WTC11 (cell line): ENCODE measurements around the gene LGALS16. TPM values are rescaled to one million over a fixed set of nuclear protein-coding genes. Genes with fewer than 3 reads are reported as not detected.

Experiments used
- ATAC-seq: fragments of 200-7000 bp; cut with Tn5 transposase; 2 replicates; pipeline ENCODE4 v1.10.0; 2021; ENCODE audit warnings: mild to moderate bottlenecking, moderate library complexity
- CTCF ChIA-PET: fragments of 300-600 bp; sonication (Branson Sonifier 250); formaldehyde crosslinking; loops from one replicate; lab custom pipeline; 2021; ENCODE audit warnings: antibody characterized with exemption; lab: Charles Lee
- POLR2A ChIA-PET: fragments of 350-600 bp; sonication (Branson Sonifier 250); formaldehyde crosslinking; loops from one replicate; lab custom pipeline; 2021; ENCODE audit warnings: antibody characterized with exemption; lab: Charles Lee
- DNase-seq: peaks from one replicate; pipeline ENCODE4 v3.0.0; 2021; ENCODE audit warnings: low spot score
- H3K27ac Mint-ChIP-seq: 2 replicates; pipeline ENCODE4 v1.8.0; 2021; ENCODE audit warnings: mixed read lengths
- H3K27me3 Mint-ChIP-seq: 2 replicates; pipeline ENCODE4 v1.8.0; 2021; ENCODE audit warnings: low read depth, mild to moderate bottlenecking, moderate library complexity, mixed read lengths
- H3K36me3 Mint-ChIP-seq: 2 replicates; pipeline ENCODE4 v1.8.0; 2021; ENCODE audit warnings: mixed read lengths
- H3K4me1 Mint-ChIP-seq: 2 replicates; pipeline ENCODE4 v1.8.0; 2022; ENCODE audit warnings: mixed read lengths
- H3K4me3 Mint-ChIP-seq: 2 replicates; pipeline ENCODE4 v1.8.0; 2021; ENCODE audit warnings: mild to moderate bottlenecking, moderate library complexity, mixed read lengths
- H3K9me3 Mint-ChIP-seq: 2 replicates; pipeline ENCODE4 v1.8.0; 2021; ENCODE audit warnings: mixed read lengths
- CREM ChIP-seq: sonication (generic); formaldehyde crosslinking; IDR thresholded peaks from 2 replicates; pipeline ENCODE4 v1.8.1; 2022; ENCODE audit warnings: mild to moderate bottlenecking, missing genetic modification reagents, moderate library complexity
- FOXJ3 ChIP-seq: sonication (generic); formaldehyde crosslinking; IDR thresholded peaks from 2 replicates; pipeline ENCODE4 v1.9.0; 2021; ENCODE audit warnings: missing genetic modification reagents, mild to moderate bottlenecking, borderline replicate concordance
- FOXK1 ChIP-seq: sonication (generic); formaldehyde crosslinking; IDR thresholded peaks from 2 replicates; pipeline ENCODE4 v1.8.0; 2022; ENCODE audit warnings: mild to moderate bottlenecking, moderate library complexity, missing genetic modification reagents
- NR1H2 ChIP-seq: sonication (generic); formaldehyde crosslinking; IDR thresholded peaks from 2 replicates; pipeline ENCODE4 v1.9.0; 2021; ENCODE audit warnings: mild to moderate bottlenecking, moderate library complexity, missing genetic modification reagents
- NR3C1 ChIP-seq: sonication (generic); formaldehyde crosslinking; conservative IDR thresholded peaks from 2 replicates; pipeline ENCODE4 v1.8.1; 2023; ENCODE audit warnings: low read depth, mild to moderate bottlenecking, missing genetic modification reagents
- PRRX2 ChIP-seq: fragments of 250-450 bp; sonication (Bioruptor Pico); IDR thresholded peaks from 2 replicates; pipeline ENCODE4 v1.8.0; 2021; ENCODE audit warnings: mild to moderate bottlenecking
- SOX15 ChIP-seq: fragments of 250-450 bp; sonication (Bioruptor Pico); IDR thresholded peaks from 2 replicates; pipeline ENCODE4 v1.9.0; 2021; ENCODE audit warnings: mild to moderate bottlenecking
- TCF7 ChIP-seq: sonication (generic); formaldehyde crosslinking; IDR thresholded peaks from 2 replicates; pipeline ENCODE4 v1.8.0; 2022; ENCODE audit warnings: mild to moderate bottlenecking, low read depth, missing genetic modification reagents, moderate library complexity
- ZNF121 ChIP-seq: sonication (generic); formaldehyde crosslinking; IDR thresholded peaks from 2 replicates; pipeline ENCODE4 v1.8.0; 2023; ENCODE audit warnings: missing genetic modification reagents
- total RNA-seq: library from RNA; stranded (reverse); gene quantifications from 3 replicates; pipeline ENCODE4 v1.2.3, GENCODE V29; 2021
- TF ChIP-seq, protein P1 (sequence below): fragments of 250-450 bp; sonication (Bioruptor Pico); IDR thresholded peaks from 2 replicates; pipeline ENCODE4 v1.8.0; 2021; ENCODE audit warnings: mild to moderate bottlenecking
- TF ChIP-seq, protein P2 (sequence below): sonication (generic); formaldehyde crosslinking; IDR thresholded peaks from 2 replicates; pipeline ENCODE4 v1.8.1; 2023; ENCODE audit warnings: mild to moderate bottlenecking, missing genetic modification reagents
- TF ChIP-seq, protein P3 (sequence below): sonication (generic); formaldehyde crosslinking; IDR thresholded peaks from 2 replicates; pipeline ENCODE4 v1.8.1; 2023; ENCODE audit warnings: mild to moderate bottlenecking, missing genetic modification reagents, borderline replicate concordance
- TF ChIP-seq, protein P4 (sequence below): sonication (generic); formaldehyde crosslinking; IDR thresholded peaks from 2 replicates; pipeline ENCODE4 v1.8.1; 2023; ENCODE audit warnings: mild to moderate bottlenecking, missing genetic modification reagents, moderate library complexity
- TF ChIP-seq, protein P5 (sequence below): sonication (generic); formaldehyde crosslinking; IDR thresholded peaks from 2 replicates; pipeline ENCODE4 v1.8.1; 2023; ENCODE audit warnings: mild to moderate bottlenecking, missing genetic modification reagents, moderate library complexity
- TF ChIP-seq, protein P6 (sequence below): fragments of 250-450 bp; sonication (Bioruptor Pico); conservative IDR thresholded peaks from 2 replicates; pipeline ENCODE4 v1.9.0; 2021; ENCODE audit warnings: mild to moderate bottlenecking
- TF ChIP-seq, protein P7 (sequence below): sonication (generic); formaldehyde crosslinking; IDR thresholded peaks from 2 replicates; pipeline ENCODE4 v1.8.1; 2022; ENCODE audit warnings: missing genetic modification reagents, borderline replicate concordance

The LGALS16 gene
- total RNA-seq, 1 experiment from 2014 or later, result not detected

DNA sequence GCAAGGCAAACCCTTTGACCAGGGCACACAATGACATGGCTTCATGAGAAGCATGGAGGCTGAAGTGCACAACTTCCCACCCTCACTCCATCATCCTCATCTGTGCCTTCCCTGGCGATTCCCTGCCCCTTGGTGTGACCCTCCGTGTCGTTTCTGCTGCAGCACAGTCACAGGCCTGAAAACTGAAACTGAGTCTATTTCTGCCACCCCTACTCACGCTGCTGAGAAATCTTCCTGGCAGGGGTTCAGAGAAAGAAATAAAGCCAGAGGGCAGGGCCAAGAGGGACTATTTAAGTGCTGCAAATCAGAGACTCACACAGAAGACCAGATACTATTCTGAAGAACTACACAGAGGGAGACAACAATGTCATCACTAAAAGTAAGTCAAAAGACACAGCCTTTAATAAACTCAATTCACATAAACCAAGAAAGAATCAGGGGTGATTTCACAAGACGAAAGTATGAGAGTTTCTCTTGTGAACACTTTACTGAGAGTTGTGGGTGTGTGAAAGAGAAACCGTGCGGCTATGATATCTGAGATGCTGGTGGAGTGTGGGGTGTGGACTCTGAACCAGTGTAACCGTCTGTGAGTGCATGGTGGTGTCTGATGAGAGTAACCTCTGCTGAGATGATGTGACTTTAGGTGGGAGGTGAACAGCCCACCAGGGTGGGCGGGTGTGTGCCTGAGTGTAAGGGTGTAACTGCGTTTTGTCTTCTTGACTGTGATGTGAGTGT is 23.5 kb downstream of the LGALS16 start:
- POLR2A ChIA-PET, result no interaction called here
- Mint-ChIP-seq H3K27ac (no peak overlapping the region), H3K9me3 (no peaks in the 10 kb centered on the region)

DNA sequence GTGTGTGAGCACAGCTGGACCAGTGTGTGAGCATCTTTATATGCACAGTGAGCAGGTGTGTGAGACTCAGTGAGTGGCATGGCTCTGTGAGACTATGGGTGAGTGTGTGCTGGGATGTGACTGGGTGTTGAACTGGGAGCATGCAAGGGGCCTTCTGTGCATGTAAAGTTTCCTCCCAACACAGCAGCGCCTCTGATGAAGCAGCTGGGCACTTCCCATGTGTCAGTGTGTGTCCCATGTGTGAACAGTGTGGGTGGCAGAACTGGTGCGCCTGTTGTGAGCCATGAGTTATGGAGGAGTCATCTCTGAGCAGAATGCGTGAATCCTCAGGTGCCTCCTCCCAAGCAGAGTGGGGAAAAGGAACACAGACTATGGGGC is 24.1 kb downstream of the LGALS16 start:
- ChIA-PET CTCF (no interaction called here), POLR2A (no interaction called here)
- Mint-ChIP-seq H3K36me3 (no peaks in the 10 kb centered on the region), H3K9me3 (no peaks in the 10 kb centered on the region), H3K27ac (no peak overlapping the region), H3K4me1 (no peaks in the 10 kb centered on the region), H3K4me3 (no peak overlapping the region), H3K27me3 (peaks cover 14% of the 10 kb centered on the region; the same call in 1 of the 2 replicates)
- DNase-seq, result no peak
- ATAC-seq, result no peak
- TF ChIP-seq, protein P1, sequence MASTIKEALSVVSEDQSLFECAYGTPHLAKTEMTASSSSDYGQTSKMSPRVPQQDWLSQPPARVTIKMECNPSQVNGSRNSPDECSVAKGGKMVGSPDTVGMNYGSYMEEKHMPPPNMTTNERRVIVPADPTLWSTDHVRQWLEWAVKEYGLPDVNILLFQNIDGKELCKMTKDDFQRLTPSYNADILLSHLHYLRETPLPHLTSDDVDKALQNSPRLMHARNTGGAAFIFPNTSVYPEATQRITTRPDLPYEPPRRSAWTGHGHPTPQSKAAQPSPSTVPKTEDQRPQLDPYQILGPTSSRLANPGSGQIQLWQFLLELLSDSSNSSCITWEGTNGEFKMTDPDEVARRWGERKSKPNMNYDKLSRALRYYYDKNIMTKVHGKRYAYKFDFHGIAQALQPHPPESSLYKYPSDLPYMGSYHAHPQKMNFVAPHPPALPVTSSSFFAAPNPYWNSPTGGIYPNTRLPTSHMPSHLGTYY, result no peak
- no peak for TF ChIP-seq PRRX2
- TF ChIP-seq NR1H2 (CRISPR knock-in tag), result no peak
- TF ChIP-seq, protein P2, sequence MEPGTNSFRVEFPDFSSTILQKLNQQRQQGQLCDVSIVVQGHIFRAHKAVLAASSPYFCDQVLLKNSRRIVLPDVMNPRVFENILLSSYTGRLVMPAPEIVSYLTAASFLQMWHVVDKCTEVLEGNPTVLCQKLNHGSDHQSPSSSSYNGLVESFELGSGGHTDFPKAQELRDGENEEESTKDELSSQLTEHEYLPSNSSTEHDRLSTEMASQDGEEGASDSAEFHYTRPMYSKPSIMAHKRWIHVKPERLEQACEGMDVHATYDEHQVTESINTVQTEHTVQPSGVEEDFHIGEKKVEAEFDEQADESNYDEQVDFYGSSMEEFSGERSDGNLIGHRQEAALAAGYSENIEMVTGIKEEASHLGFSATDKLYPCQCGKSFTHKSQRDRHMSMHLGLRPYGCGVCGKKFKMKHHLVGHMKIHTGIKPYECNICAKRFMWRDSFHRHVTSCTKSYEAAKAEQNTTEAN, result no peak
- TF ChIP-seq, protein P3, sequence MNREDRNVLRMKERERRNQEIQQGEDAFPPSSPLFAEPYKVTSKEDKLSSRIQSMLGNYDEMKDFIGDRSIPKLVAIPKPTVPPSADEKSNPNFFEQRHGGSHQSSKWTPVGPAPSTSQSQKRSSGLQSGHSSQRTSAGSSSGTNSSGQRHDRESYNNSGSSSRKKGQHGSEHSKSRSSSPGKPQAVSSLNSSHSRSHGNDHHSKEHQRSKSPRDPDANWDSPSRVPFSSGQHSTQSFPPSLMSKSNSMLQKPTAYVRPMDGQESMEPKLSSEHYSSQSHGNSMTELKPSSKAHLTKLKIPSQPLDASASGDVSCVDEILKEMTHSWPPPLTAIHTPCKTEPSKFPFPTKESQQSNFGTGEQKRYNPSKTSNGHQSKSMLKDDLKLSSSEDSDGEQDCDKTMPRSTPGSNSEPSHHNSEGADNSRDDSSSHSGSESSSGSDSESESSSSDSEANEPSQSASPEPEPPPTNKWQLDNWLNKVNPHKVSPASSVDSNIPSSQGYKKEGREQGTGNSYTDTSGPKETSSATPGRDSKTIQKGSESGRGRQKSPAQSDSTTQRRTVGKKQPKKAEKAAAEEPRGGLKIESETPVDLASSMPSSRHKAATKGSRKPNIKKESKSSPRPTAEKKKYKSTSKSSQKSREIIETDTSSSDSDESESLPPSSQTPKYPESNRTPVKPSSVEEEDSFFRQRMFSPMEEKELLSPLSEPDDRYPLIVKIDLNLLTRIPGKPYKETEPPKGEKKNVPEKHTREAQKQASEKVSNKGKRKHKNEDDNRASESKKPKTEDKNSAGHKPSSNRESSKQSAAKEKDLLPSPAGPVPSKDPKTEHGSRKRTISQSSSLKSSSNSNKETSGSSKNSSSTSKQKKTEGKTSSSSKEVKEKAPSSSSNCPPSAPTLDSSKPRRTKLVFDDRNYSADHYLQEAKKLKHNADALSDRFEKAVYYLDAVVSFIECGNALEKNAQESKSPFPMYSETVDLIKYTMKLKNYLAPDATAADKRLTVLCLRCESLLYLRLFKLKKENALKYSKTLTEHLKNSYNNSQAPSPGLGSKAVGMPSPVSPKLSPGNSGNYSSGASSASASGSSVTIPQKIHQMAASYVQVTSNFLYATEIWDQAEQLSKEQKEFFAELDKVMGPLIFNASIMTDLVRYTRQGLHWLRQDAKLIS (CRISPR knock-in tag), result no peak
- no peak for TF ChIP-seq FOXJ3
- no peak for TF ChIP-seq FOXK1
- TF ChIP-seq, all 79 proteins: peak for 0

More for the DNA sequence above, 23.5 kb downstream of the LGALS16 start:
- CTCF ChIA-PET, result interaction anchor here (1.0 to 2.7 kb wide), 2 partner anchors 114 to 127 kb away, joined by 3 to 6 read pairs; no protein-coding TSS in a partner anchor
- Mint-ChIP-seq H3K36me3 (no peaks in the 10 kb centered on the region), H3K4me3 (no peak overlapping the region), H3K4me1 (no peaks in the 10 kb centered on the region)
- no peak for DNase-seq
- TF ChIP-seq TCF7, result no peak
- TF ChIP-seq, protein P4, sequence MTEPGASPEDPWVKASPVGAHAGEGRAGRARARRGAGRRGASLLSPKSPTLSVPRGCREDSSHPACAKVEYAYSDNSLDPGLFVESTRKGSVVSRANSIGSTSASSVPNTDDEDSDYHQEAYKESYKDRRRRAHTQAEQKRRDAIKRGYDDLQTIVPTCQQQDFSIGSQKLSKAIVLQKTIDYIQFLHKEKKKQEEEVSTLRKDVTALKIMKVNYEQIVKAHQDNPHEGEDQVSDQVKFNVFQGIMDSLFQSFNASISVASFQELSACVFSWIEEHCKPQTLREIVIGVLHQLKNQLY (CRISPR knock-in tag), result no peak
- TF ChIP-seq, protein P5, sequence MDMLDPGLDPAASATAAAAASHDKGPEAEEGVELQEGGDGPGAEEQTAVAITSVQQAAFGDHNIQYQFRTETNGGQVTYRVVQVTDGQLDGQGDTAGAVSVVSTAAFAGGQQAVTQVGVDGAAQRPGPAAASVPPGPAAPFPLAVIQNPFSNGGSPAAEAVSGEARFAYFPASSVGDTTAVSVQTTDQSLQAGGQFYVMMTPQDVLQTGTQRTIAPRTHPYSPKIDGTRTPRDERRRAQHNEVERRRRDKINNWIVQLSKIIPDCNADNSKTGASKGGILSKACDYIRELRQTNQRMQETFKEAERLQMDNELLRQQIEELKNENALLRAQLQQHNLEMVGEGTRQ (CRISPR knock-in tag), result no peak
- no peak for TF ChIP-seq NR3C1 (CRISPR knock-in tag)
- TF ChIP-seq, protein P6, sequence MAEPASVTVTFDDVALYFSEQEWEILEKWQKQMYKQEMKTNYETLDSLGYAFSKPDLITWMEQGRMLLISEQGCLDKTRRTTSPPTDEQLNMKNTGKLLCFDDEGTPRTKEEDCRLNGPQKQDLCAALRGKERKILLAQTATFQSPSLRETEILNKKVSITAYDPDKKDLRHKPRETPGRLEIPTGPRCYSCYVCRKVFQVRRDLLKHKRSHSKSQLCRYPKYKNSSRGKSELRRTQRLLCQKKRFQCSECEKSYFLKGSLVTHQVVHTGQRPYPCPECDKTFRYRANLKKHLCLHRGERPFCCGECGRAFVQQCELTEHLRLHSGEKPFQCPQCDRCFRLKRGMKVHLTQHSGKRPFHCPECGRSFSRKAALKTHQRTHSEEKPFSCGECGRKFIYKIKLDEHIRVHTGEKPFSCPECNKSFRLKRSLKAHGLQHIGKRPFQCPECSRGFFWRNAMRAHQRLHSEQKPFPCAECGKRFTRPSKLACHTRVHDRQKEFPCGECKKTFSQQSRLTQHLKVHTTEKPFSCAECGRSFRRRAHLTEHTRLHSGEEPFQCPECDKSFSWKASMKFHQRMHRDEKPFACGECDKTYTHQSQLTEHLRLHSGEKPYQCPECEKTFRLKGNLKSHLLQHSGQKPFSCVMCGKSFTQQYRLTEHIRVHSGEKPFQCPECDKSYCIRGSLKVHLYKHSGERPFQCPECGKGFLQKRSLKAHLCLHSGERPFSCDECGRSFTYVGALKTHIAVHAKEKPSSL (CRISPR knock-in tag), result no peak
- TF ChIP-seq SOX15 (CRISPR knock-in tag), result no peak
- no peak for TF ChIP-seq ZNF121 (CRISPR knock-in tag)
- TF ChIP-seq CREM (CRISPR knock-in tag), result no peak
- TF ChIP-seq, protein P7, sequence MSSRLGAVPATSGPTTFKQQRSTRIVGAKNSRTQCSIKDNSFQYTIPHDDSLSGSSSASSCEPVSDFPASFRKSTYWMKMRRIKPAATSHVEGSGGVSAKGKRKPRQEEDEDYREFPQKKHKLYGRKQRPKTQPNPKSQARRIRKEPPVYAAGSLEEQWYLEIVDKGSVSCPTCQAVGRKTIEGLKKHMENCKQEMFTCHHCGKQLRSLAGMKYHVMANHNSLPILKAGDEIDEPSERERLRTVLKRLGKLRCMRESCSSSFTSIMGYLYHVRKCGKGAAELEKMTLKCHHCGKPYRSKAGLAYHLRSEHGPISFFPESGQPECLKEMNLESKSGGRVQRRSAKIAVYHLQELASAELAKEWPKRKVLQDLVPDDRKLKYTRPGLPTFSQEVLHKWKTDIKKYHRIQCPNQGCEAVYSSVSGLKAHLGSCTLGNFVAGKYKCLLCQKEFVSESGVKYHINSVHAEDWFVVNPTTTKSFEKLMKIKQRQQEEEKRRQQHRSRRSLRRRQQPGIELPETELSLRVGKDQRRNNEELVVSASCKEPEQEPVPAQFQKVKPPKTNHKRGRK (CRISPR knock-in tag), result no peak
- TF ChIP-seq, all 79 proteins: peak for 0
- ATAC-seq, result no peak
- peaks cover 14% of the 10 kb centered on the region; the same call in 1 of the 2 replicates for H3K27me3 Mint-ChIP-seq
